Cardiac muscle cell (in vitro differentiated cells and primary cell): ENCODE data around the gene GIPC3. TPM values are rescaled to one million over a fixed set of nuclear protein-coding genes. Genes with fewer than 3 reads are reported as not detected.

ENCODE experiments used
- DNase-seq, 2 donors: peaks; one replicate each; pipeline versions ENCODE4 v3.0.0 to v3.0.0-alpha.2; 2010 to 2017; ENCODE audit warnings: low read depth in 1 of 2, low spot score in 1 of 2
- H3K27ac ChIP-seq: fragments of 200-600 bp; sonication (generic); 2 replicates; pipeline ENCODE4 v1.5.1; 2016
- H3K27me3 ChIP-seq: fragments of 200-600 bp; sonication (generic); 2 replicates; pipeline ENCODE4 v1.6.0; 2016; ENCODE audit warnings: control low read depth
- H3K36me3 ChIP-seq: fragments of 200-600 bp; sonication (generic); 2 replicates; pipeline ENCODE4 v1.5.1; 2016; ENCODE audit warnings: control low read depth
- H3K4me1 ChIP-seq: fragments of 200-600 bp; sonication (generic); 2 replicates; pipeline ENCODE4 v1.8.1; 2017; ENCODE audit warnings: low read depth, mild to moderate bottlenecking, mixed run types
- H3K4me3 ChIP-seq: fragments of 200-600 bp; sonication (generic); 2 replicates; pipeline ENCODE4 v1.5.1; 2016; ENCODE audit warnings: mild to moderate bottlenecking
- H3K9me3 ChIP-seq: fragments of 200-600 bp; sonication (generic); 2 replicates; pipeline ENCODE4 v1.5.1; 2017; ENCODE audit warnings: low read depth, mild to moderate bottlenecking, control low read depth
- CTCF ChIP-seq: IDR thresholded peaks from 2 replicates; pipeline ENCODE4 v1.5.1; 2012; ENCODE audit warnings: low read depth, mild to moderate bottlenecking, low read length
- polyA plus RNA-seq: library from polyadenylated mRNA; unstranded; fragments of >200 nt; fragmentation: Nextera tagmentation; extraction: Ambion mirVana; gene quantifications from 2 replicates; pipeline ENCODE4 v1.2.1, GENCODE V29; 2016
- total RNA-seq: library from RNA; depleted of rRNA; stranded (reverse); fragments of >200 nt; gene quantifications from 2 replicates; pipeline ENCODE4 v1.2.3, GENCODE V29; 2016

GIPC3 gene
- total and polyA plus RNA-seq, 2 experiments from 2014 or later: 0.13 to 0.54 TPM

GRCh38 chr19:3631053-3631861, 46.0 kb downstream of the GIPC3 start:
- Histone ChIP-seq H3K4me1 (no peaks in the 10 kb centered on the region), H3K27me3 (no peaks in the 10 kb centered on the region), H3K9me3 (no peaks in the 10 kb centered on the region), H3K36me3 (no peaks in the 10 kb centered on the region), H3K27ac (no peak overlapping the region), H3K4me3 (no peak overlapping the region)
- no peak for TF ChIP-seq CTCF
- DNase-seq: no peak

DNA sequence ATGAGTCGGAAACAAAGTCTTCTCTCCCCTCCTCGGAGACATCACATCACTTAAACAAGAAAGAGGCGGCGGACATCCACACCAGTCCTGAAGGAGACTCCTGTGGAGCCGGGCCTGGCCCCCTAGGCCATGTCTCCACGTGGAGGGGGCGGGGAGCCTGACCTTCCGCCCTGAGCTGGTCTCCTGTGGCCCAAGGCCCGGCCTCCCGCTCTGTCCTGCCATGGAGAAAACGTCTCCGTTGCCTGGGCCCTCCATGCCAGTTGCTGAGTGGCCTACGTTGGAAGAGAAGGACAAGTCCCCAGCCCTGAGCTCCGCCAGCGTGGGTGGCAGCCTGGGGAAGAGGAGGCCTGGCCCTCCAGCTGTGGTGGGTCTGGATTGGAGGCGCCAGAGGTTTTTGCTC, 46.8 kb downstream of the GIPC3 start:
- Histone ChIP-seq H3K4me1 (no peaks in the 10 kb centered on the region), H3K27me3 (no peaks in the 10 kb centered on the region), H3K4me3 (no peak overlapping the region), H3K9me3 (no peaks in the 10 kb centered on the region), H3K36me3 (no peaks in the 10 kb centered on the region), H3K27ac (no peak overlapping the region)
- DNase-seq: no peak
- TF ChIP-seq CTCF: no peak

- no peak overlapping the region for H3K27ac ChIP-seq
- H3K9me3 ChIP-seq: no peaks in the 10 kb centered on the region
- DNase-seq: no peak
- no peak for TF ChIP-seq CTCF
- no peak overlapping the region for H3K4me3 ChIP-seq
- H3K36me3 ChIP-seq: peaks cover 4% of the 10 kb centered on the region
- no peaks in the 10 kb centered on the region for H3K27me3 ChIP-seq
- no peaks in the 10 kb centered on the region for H3K4me1 ChIP-seq
These were observed 47.7 kb downstream of the GIPC3 start for GRCh38 chr19:3632739-3633558.

DNA sequence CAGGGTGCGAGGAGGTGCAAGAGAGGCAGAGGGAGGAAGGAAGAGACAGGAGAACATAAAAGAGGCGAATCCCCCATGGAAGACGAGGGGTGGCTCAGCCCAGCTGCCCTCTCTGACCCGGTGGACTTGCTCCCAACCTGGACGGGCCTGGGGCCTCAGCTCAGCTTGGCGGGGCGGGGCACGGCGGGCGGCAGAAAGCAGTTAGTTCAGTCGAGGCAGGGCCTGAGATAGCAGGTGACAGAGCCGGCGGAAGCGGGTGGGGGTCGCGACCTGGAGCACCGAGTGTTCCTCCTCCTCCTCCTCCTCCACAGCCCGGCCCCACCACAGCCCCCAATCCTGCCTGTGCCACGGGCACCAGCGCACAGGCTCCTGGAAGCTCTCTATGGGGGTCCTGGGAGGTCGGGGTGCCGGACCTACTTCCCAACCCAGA, 48.3 kb downstream of the GIPC3 start:
- peaks cover 6% of the 10 kb centered on the region for H3K36me3 ChIP-seq
- TF ChIP-seq CTCF: no peak
- DNase-seq: no peak
- H3K9me3 ChIP-seq: no peaks in the 10 kb centered on the region
- no peaks in the 10 kb centered on the region for H3K27me3 ChIP-seq
- no peaks in the 10 kb centered on the region for H3K4me1 ChIP-seq
- no peak overlapping the region for H3K4me3 ChIP-seq
- H3K27ac ChIP-seq: no peak overlapping the region

GRCh38 chr19:3634496-3635045, 49.3 kb downstream of the GIPC3 start:
- Histone ChIP-seq H3K4me3 (no peak overlapping the region), H3K4me1 (no peaks in the 10 kb centered on the region), H3K9me3 (no peaks in the 10 kb centered on the region), H3K36me3 (peaks cover 6% of the 10 kb centered on the region), H3K27me3 (no peaks in the 10 kb centered on the region), H3K27ac (no peak overlapping the region)
- TF ChIP-seq CTCF: no peak
- DNase-seq: no peak
